Breast epithelium (tissue), 3 donors: ENCODE measurements around the gene SDK1.

Source experiments
- CTCF ChIP-seq, 3 donors: fragments of 450-650 bp; IDR thresholded peaks; one replicate each; pipeline ENCODE4 v1.5.1; 2016 to 2017; ENCODE audit warnings: antibody characterized with exemption in 3 of 3, mild to moderate bottlenecking in 3 of 3, moderate library complexity in 3 of 3
- POLR2A ChIP-seq: fragments of 450-650 bp; IDR thresholded peaks from one replicate; pipeline ENCODE4 v1.6.1; 2016; ENCODE audit warnings: antibody characterized with exemption, mild to moderate bottlenecking, moderate library complexity
- POLR2AphosphoS5 ChIP-seq, 3 donors: sonication (generic); formaldehyde crosslinking; IDR thresholded peaks; one replicate each; pipeline ENCODE4 v1.6.1; 2017; ENCODE audit warnings: antibody characterized with exemption in 3 of 3

- no peak for TF ChIP-seq CTCF (IDR thresholded peaks at IDR 0.05)
- no peak for TF ChIP-seq POLR2A
- TF ChIP-seq POLR2AphosphoS5 (IDR thresholded peaks at IDR 0.05): no peak
Observed at GRCh38 chr7:4238861-4239260, 937.8 kb downstream of the SDK1 start.
